ENCODE measurements around the gene DNASE2B. TPM values are rescaled to one million over a fixed set of nuclear protein-coding genes. Genes with fewer than 3 reads are reported as not detected.

DNASE2B gene
- total RNA-seq, 1 donor from 2014 or later = not detected

DNA sequence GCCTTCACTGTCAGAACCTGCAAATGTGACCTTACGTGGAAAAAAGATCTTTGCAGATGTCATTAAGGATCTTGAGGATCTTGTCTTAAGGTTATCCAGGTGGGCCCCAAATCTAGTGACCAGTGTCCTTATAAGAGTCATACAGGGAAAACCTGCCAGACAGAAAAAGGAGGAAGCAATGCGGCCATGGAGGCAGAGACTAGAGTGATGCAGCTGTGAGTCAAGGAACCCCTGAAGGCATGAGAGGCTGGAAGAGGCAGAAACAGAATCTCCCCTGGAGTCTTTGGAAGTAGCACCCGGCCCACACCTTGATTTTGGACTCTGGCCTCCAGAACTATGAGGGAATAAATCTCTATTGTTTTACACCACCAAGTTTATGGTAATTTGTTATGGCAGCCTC lies 36.5 kb upstream of the DNASE2B start:
- no peak overlapping the region for H3K27ac Mint-ChIP-seq (ENCODE audit: unreplicated experiment)
- H3K9me3 Mint-ChIP-seq (ENCODE audit: low read depth) = peaks cover 3% of the 10 kb centered on the region
- no peaks in the 10 kb centered on the region for H3K27me3 Mint-ChIP-seq (ENCODE audit: low read depth)
- TF ChIP-seq, protein P1, sequence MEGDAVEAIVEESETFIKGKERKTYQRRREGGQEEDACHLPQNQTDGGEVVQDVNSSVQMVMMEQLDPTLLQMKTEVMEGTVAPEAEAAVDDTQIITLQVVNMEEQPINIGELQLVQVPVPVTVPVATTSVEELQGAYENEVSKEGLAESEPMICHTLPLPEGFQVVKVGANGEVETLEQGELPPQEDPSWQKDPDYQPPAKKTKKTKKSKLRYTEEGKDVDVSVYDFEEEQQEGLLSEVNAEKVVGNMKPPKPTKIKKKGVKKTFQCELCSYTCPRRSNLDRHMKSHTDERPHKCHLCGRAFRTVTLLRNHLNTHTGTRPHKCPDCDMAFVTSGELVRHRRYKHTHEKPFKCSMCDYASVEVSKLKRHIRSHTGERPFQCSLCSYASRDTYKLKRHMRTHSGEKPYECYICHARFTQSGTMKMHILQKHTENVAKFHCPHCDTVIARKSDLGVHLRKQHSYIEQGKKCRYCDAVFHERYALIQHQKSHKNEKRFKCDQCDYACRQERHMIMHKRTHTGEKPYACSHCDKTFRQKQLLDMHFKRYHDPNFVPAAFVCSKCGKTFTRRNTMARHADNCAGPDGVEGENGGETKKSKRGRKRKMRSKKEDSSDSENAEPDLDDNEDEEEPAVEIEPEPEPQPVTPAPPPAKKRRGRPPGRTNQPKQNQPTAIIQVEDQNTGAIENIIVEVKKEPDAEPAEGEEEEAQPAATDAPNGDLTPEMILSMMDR (IDR thresholded peaks at IDR 0.05) = no peak
- DNase-seq (ENCODE audit: low spot score) = no peak
- no peaks in the 10 kb centered on the region for H3K36me3 Mint-ChIP-seq (ENCODE audit: low read depth)
- peaks cover 13% of the 10 kb centered on the region for H3K4me1 Mint-ChIP-seq (ENCODE audit: low read depth)
- no peak overlapping the region for H3K4me3 Mint-ChIP-seq (ENCODE audit: unreplicated experiment)

DNA sequence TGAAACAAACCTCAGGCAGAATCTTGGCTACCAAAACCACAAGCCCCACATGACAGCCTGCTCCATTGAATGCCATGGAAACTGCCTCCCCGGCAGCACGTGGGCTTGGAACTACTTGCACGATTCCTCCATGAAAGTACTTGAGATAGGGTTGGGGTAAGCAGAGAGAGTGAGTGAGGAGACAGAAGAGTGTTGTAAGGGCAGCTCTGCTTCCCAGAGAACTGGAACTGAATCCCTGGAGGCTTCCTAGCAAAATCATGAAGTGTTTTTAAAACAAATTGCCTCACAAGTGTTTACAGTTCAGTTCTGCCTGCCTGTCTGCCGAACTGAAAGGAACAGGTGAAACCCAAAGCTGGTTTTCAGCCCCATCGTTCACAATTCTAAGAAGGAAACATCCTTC lies 35.3 kb upstream of the DNASE2B start:
- TF ChIP-seq, protein P1 (IDR thresholded peaks at IDR 0.05) = no peak
- H3K9me3 Mint-ChIP-seq (ENCODE audit: low read depth) = peaks cover 4% of the 10 kb centered on the region
- peaks cover 15% of the 10 kb centered on the region for H3K4me1 Mint-ChIP-seq (ENCODE audit: low read depth)
- no peak overlapping the region for H3K4me3 Mint-ChIP-seq (ENCODE audit: unreplicated experiment)
- no peaks in the 10 kb centered on the region for H3K27me3 Mint-ChIP-seq (ENCODE audit: low read depth)
- H3K27ac Mint-ChIP-seq (ENCODE audit: unreplicated experiment) = no peak overlapping the region
- no peak for DNase-seq (ENCODE audit: low spot score)
- H3K36me3 Mint-ChIP-seq (ENCODE audit: low read depth) = no peaks in the 10 kb centered on the region

DNA sequence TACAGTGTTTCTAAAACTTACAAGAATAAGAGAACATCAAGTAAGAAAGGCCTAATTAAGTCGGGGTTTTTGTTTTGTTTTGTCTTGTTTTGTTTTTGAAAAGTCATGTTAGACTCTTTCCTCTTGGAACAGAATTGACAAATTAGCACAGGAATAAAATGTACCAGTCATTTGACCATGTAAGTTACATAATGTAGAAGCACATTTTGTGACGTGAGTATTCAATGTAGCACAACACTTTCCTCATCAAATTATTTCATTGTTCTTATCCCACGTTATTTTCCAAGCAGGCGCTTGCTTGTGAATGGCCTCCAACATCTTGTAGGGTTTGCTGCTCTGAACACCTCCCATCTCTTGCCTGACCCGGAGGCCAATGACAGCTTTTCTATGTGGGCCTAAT lies 34.7 kb upstream of the DNASE2B start:
- H3K9me3 Mint-ChIP-seq (ENCODE audit: low read depth) = peaks cover 6% of the 10 kb centered on the region
- no peak overlapping the region for H3K27ac Mint-ChIP-seq (ENCODE audit: unreplicated experiment)
- H3K4me1 Mint-ChIP-seq (ENCODE audit: low read depth) = peaks cover 15% of the 10 kb centered on the region
- no peak for DNase-seq (ENCODE audit: low spot score)
- H3K36me3 Mint-ChIP-seq (ENCODE audit: low read depth) = no peaks in the 10 kb centered on the region
- TF ChIP-seq, protein P1 (IDR thresholded peaks at IDR 0.05) = no peak
- no peaks in the 10 kb centered on the region for H3K27me3 Mint-ChIP-seq (ENCODE audit: low read depth)
- H3K4me3 Mint-ChIP-seq (ENCODE audit: unreplicated experiment) = no peak overlapping the region

DNA sequence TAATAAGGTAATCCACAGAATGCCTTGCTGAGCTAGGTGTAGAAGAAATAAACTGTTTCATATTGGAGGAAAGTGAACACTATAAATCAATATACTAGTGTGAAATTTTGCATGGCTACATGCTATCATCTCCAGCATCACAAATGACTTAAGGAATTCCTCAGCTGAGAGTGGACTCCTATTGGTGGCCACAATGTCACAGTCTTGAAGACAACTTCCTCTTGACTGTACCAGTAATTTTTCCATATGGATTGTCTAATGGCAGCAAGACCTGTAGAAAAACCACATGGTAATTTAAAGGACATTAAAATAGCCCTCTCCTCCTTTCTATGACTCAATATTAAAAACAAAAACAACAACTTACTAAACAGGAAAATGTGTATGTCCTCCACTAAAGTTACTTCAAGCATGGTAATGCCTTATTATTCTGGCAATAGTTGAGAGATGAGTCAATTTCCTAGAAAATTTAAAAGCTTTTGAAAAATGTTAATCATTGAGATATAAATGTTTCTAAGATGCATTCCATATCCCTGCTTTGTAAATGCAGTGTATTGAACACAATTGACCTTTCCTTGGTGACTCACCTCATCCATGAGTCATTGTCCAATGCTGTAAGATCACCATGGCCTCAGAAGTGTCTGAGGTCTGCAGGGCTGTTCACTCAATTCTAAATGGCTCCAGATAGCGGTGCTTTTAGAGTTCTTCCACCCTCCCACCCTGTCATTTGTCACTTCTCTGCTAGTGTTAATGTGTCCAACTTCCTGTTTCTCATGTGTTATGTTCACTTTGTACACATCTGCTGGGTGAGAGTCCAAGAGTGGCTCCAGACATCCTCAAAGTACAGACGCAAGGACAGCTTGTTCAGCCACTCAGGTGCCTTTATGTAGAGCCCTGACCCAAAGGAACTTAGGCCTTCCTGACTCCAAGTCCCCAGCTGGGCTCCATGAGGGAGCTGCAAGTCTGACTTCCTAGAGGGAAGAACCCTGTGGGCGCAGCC lies 32.8 kb upstream of the DNASE2B start:
- peaks cover 15% of the 10 kb centered on the region for H3K4me1 Mint-ChIP-seq (ENCODE audit: low read depth)
- H3K27me3 Mint-ChIP-seq (ENCODE audit: low read depth) = no peaks in the 10 kb centered on the region
- H3K9me3 Mint-ChIP-seq (ENCODE audit: low read depth) = peaks cover 6% of the 10 kb centered on the region
- H3K27ac Mint-ChIP-seq (ENCODE audit: unreplicated experiment) = peak overlapping the region; percentile 78
- TF ChIP-seq, protein P1 (IDR thresholded peaks at IDR 0.05) = no peak
- H3K4me3 Mint-ChIP-seq (ENCODE audit: unreplicated experiment) = no peak overlapping the region
- no peaks in the 10 kb centered on the region for H3K36me3 Mint-ChIP-seq (ENCODE audit: low read depth)
- no peak for DNase-seq (ENCODE audit: low spot score)

DNA sequence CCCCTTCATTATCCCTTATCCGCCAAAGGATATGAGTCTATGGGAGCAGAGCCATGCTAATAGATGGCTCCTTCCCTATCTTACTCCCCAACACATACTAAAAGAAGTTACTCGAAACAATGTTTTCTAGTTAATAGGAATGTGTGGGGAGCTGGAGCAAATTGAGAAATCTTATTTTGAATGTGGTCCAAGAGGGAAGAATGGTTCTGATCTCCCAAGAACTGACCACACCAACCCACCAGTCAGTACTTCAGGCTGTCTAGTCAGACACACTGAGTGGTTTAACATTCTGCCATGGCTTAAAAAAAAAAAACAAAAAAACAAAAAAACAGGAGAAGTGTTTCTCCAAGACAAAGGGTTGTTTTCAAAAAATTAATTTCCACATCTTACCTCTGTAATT lies 31.5 kb upstream of the DNASE2B start:
- Mint-ChIP-seq H3K4me3 (ENCODE audit: unreplicated experiment) (no peak overlapping the region), H3K4me1 (ENCODE audit: low read depth) (peaks cover 15% of the 10 kb centered on the region), H3K36me3 (ENCODE audit: low read depth) (no peaks in the 10 kb centered on the region), H3K27me3 (ENCODE audit: low read depth) (no peaks in the 10 kb centered on the region), H3K27ac (ENCODE audit: unreplicated experiment) (no peak overlapping the region), H3K9me3 (ENCODE audit: low read depth) (peaks cover 6% of the 10 kb centered on the region)
- TF ChIP-seq, protein P1 (IDR thresholded peaks at IDR 0.05) = no peak
- no peak for DNase-seq (ENCODE audit: low spot score)

Measured in chondrocyte (in vitro differentiated cells).